HG02610 (cell line): ENCODE results near the gene TMEM250.

Source experiments
- ATAC-seq: cut with Tn5 transposase; IDR thresholded peaks from one replicate; pipeline ENCODE4 v1.9.1; 2021; ENCODE audit warnings: mild to moderate bottlenecking, moderate library complexity; ENCODE audit not compliant: unreplicated experiment

Gene TMEM250

GRCh38 chr9:136133191-136133958 is 14.7 kb upstream of the TMEM250 start:
- ATAC-seq = no peak

GRCh38 chr9:136132512-136133050 is 13.9 kb upstream of the TMEM250 start:
- no peak for ATAC-seq

- ATAC-seq = no peak
These were observed 13.2 kb upstream of the TMEM250 start for GRCh38 chr9:136131629-136132511.

GRCh38 chr9:136129176-136129575 is 10.5 kb upstream of the TMEM250 start:
- ATAC-seq = no peak

- ATAC-seq = no peak
These were observed 9.8 kb upstream of the TMEM250 start for GRCh38 chr9:136128436-136128835.

GRCh38 chr9:136127313-136127712 is 8.6 kb upstream of the TMEM250 start:
- no peak for ATAC-seq

- ATAC-seq = no peak
These were observed 6.5 kb upstream of the TMEM250 start for GRCh38 chr9:136124976-136125692.

- no peak for ATAC-seq
These were observed 4.0 kb upstream of the TMEM250 start for GRCh38 chr9:136122425-136123383.

- ATAC-seq = no peak
These were observed 3.1 kb upstream of the TMEM250 start for GRCh38 chr9:136121801-136122200.

- ATAC-seq = no peak
These were observed 1.8 kb upstream of the TMEM250 start for GRCh38 chr9:136120438-136120844.

GRCh38 chr9:136119883-136120393 is 1.3 kb upstream of the TMEM250 start:
- ATAC-seq = no peak

GRCh38 chr9:136119061-136119882 is 597 bp upstream of the TMEM250 start:
- peak; percentile 8 for ATAC-seq

GRCh38 chr9:136117916-136118319 is 757 bp downstream of the TMEM250 start:
- no peak for ATAC-seq

- ATAC-seq = no peak
These were observed 1.3 kb downstream of the TMEM250 start for GRCh38 chr9:136117291-136117915.

GRCh38 chr9:136116360-136117098 is 2.1 kb downstream of the TMEM250 start:
- no peak for ATAC-seq

GRCh38 chr9:136115641-136116359 is 2.9 kb downstream of the TMEM250 start:
- ATAC-seq = no peak

GRCh38 chr9:136115206-136115605 is 3.5 kb downstream of the TMEM250 start:
- no peak for ATAC-seq
